OCI-LY7 (cell line): ENCODE results near the gene CRMP1. TPM values are rescaled to one million over a fixed set of nuclear protein-coding genes. Genes with fewer than 3 reads are reported as not detected.

Source experiments
- BruUV-seq: library from RNA; stranded (reverse); fragments of 400-500 nt; replicated peaks from 2 replicates; lab custom pipeline; 2021; lab: Mats Ljungman, UMichigan
- CTCF ChIA-PET: fragments of 300-600 bp; sonication (Branson Sonifier 250); formaldehyde crosslinking; loops from one replicate; lab custom pipeline; 2022; ENCODE audit warnings: antibody characterized with exemption; ENCODE audit not compliant: unreplicated experiment; lab: Charles Lee
- POLR2A ChIA-PET: fragments of 300-600 bp; sonication (Branson Sonifier 250); formaldehyde crosslinking; loops from one replicate; lab custom pipeline; 2022; ENCODE audit warnings: antibody characterized with exemption; lab: Charles Lee
- DNase-seq: peaks from one replicate; pipeline ENCODE4 v3.0.0-alpha.2; 2015; ENCODE audit warnings: low spot score
- H2AFZ ChIP-seq: fragments of 200-600 bp; sonication (generic), shearing (Covaris generic); 2 replicates; pipeline ENCODE4 v1.6.1; 2014; ENCODE audit warnings: mild to moderate bottlenecking, antibody characterized with exemption, low read length, moderate library complexity
- H3K27ac ChIP-seq: fragments of 200-600 bp; sonication (generic); 2 replicates; pipeline ENCODE4 v1.5.1; 2014; ENCODE audit warnings: mixed run types, low read depth, mild to moderate bottlenecking, moderate library complexity, low read length, inconsistent platforms; ENCODE audit not compliant: poor library complexity, severe bottlenecking
- H3K36me3 ChIP-seq: fragments of 200-600 bp; sonication (generic); 2 replicates; pipeline ENCODE4 v1.6.1; 2014; ENCODE audit warnings: mild to moderate bottlenecking, antibody characterized with exemption, low read length, moderate library complexity, mixed read lengths; ENCODE audit not compliant: insufficient read depth
- H3K4me1 ChIP-seq: fragments of 200-600 bp; sonication (generic); 2 replicates; pipeline ENCODE4 v1.5.1; 2014; ENCODE audit warnings: mild to moderate bottlenecking, low read length; ENCODE audit not compliant: insufficient read depth, poor library complexity, severe bottlenecking
- H3K4me2 ChIP-seq: fragments of 200-600 bp; sonication (generic); 2 replicates; pipeline ENCODE4 v1.6.1; 2014; ENCODE audit warnings: mild to moderate bottlenecking, low read length
- H3K4me3 ChIP-seq: fragments of 200-600 bp; sonication (generic); 2 replicates; pipeline ENCODE4 v1.5.1; 2014; ENCODE audit warnings: mild to moderate bottlenecking, low read depth, low read length; ENCODE audit not compliant: poor library complexity, severe bottlenecking
- H3K79me2 ChIP-seq: fragments of 200-600 bp; sonication (generic); 2 replicates; pipeline ENCODE4 v1.6.1; 2016; ENCODE audit warnings: low read depth, mild to moderate bottlenecking, low read length, moderate library complexity, mixed read lengths; ENCODE audit not compliant: insufficient read depth
- H3K9me2 ChIP-seq: fragments of 200-600 bp; sonication (generic); 2 replicates; pipeline ENCODE4 v1.6.1; 2016; ENCODE audit warnings: mild to moderate bottlenecking, low read length, mixed read lengths; ENCODE audit not compliant: insufficient read depth
- H3K9me3 ChIP-seq: fragments of 200-600 bp; sonication (generic); 2 replicates; pipeline ENCODE4 v1.6.1; 2014; ENCODE audit warnings: mild to moderate bottlenecking, mixed run types, low read length, mixed read lengths
- H4K20me1 ChIP-seq: fragments of 200-600 bp; sonication (generic); 2 replicates; pipeline ENCODE4 v1.6.1; 2014; ENCODE audit warnings: mild to moderate bottlenecking, antibody characterized with exemption, low read length, moderate library complexity, mixed read lengths; ENCODE audit not compliant: insufficient read depth
- CTCF ChIP-seq: fragments of 200-600 bp; sonication (generic); conservative IDR thresholded peaks from 2 replicates; pipeline ENCODE4 v1.5.1; 2014; ENCODE audit warnings: mild to moderate bottlenecking, antibody characterized with exemption, low read length, moderate library complexity, mixed read lengths
- EZH2phosphoT487 ChIP-seq: fragments of 200-600 bp; sonication (generic); IDR thresholded peaks from 2 replicates; pipeline ENCODE4 v1.6.1; 2018; ENCODE audit warnings: low read depth, borderline replicate concordance, mild to moderate bottlenecking, mixed run types, antibody characterized with exemption, low read length, moderate library complexity, mixed read lengths
- intact Hi-C: fragments of 100-400 bp; cut with micrococcal nuclease; formaldehyde crosslinking; loops from one replicate; pipeline ENCODE4 v1.10.0; 2022; ENCODE audit not compliant: unreplicated experiment
- total RNA-seq, 2 experiments: library from RNA; depleted of rRNA in 1 of 2; stranded (reverse); fragments of >200 nt in 1 of 2; shearing (Covaris generic) in 1 of 2; gene quantifications; 2 replicates each; pipeline ENCODE4 v1.2.3, GENCODE V29; 2014 to 2022

CRMP1 gene
- total RNA-seq, 2 experiments from 2014 or later: not detected

GRCh38 chr4:5884796-5885195 lies 8.1 kb downstream of the CRMP1 start:
- POLR2A ChIA-PET: interaction anchor here (0.6 to 0.7 kb wide), 3 partner anchors 9 to 691 kb away, joined by 3 to 4 read pairs (median 3); no protein-coding TSS in a partner anchor
- intact Hi-C loops: no loop called here

GRCh38 chr4:5883916-5884315 lies 9.0 kb downstream of the CRMP1 start:
- no peak overlapping the region for H3K4me3 ChIP-seq
- DNase-seq: no peak

More at GRCh38 chr4:5884796-5885195, 8.1 kb downstream of the CRMP1 start:
- CTCF ChIA-PET: interaction anchor here (0.6 kb wide), 1 partner anchor 22 kb away, joined by 4 read pairs; no protein-coding TSS in a partner anchor
- TF ChIP-seq CTCF (no peak), EZH2phosphoT487 (no peak)
- Histone ChIP-seq H3K4me1 (no peaks in the 10 kb centered on the region), H4K20me1 (no peaks in the 10 kb centered on the region), H3K4me2 (no peak overlapping the region), H3K4me3 (no peak overlapping the region), H3K27ac (no peak overlapping the region), H3K79me2 (no peaks in the 10 kb centered on the region), H2AFZ (no peak overlapping the region), H3K36me3 (no peaks in the 10 kb centered on the region), H3K9me3 (no peaks in the 10 kb centered on the region), H3K9me2 (no peaks in the 10 kb centered on the region)
- no TSS peak for BruUV-seq
- no peak for DNase-seq

More at GRCh38 chr4:5883916-5884315, 9.0 kb downstream of the CRMP1 start:
- ChIA-PET CTCF (no interaction called here), POLR2A (interaction anchor here (0.7 kb wide), 1 partner anchor 8 kb away, joined by 3 read pairs; no protein-coding TSS in a partner anchor)
- Histone ChIP-seq H3K9me2 (no peaks in the 10 kb centered on the region), H3K4me2 (no peak overlapping the region), H3K79me2 (no peaks in the 10 kb centered on the region), H4K20me1 (no peaks in the 10 kb centered on the region), H3K27ac (no peak overlapping the region), H3K4me1 (no peaks in the 10 kb centered on the region), H2AFZ (no peak overlapping the region), H3K36me3 (no peaks in the 10 kb centered on the region), H3K9me3 (no peaks in the 10 kb centered on the region)
- intact Hi-C loops: no loop called here
- BruUV-seq: no TSS peak
- TF ChIP-seq CTCF (no peak), EZH2phosphoT487 (no peak)
